Stomach smooth muscle (tissue), 2 donors: ENCODE measurements around the gene HLA-F.

Experiments
- H3K27ac ChIP-seq: one replicate; pipeline ENCODE4 v1.7.0; 2013; ENCODE audit warnings: mild to moderate bottlenecking, low read length, inconsistent platforms
- H3K27me3 ChIP-seq, 2 donors: one replicate each; pipeline ENCODE4 v1.7.0; 2013; ENCODE audit warnings: low read length in 2 of 2; ENCODE audit not compliant: insufficient read depth in 2 of 2, control insufficient read depth in 1 of 2
- H3K36me3 ChIP-seq, 2 donors: one replicate each; pipeline ENCODE4 v1.7.0; 2013; ENCODE audit warnings: low read length in 2 of 2; ENCODE audit not compliant: control insufficient read depth in 2 of 2, insufficient read depth in 2 of 2
- H3K4me1 ChIP-seq: one replicate; pipeline ENCODE4 v1.7.0; 2013; ENCODE audit warnings: low read length; ENCODE audit not compliant: control insufficient read depth, insufficient read depth
- H3K4me3 ChIP-seq, 2 donors: one replicate each; pipeline ENCODE4 v1.7.0; 2013; ENCODE audit warnings: low read length in 2 of 2
- H3K9ac ChIP-seq, 2 donors: one replicate each; pipeline ENCODE4 v1.7.0; 2013; ENCODE audit warnings: low read length in 2 of 2, mild to moderate bottlenecking in 1 of 2
- H3K9me3 ChIP-seq, 2 donors: one replicate each; pipeline ENCODE4 v1.7.0; 2013; ENCODE audit warnings: low read length in 2 of 2; ENCODE audit not compliant: control insufficient read depth in 2 of 2
- donor health status: healthy.
- donor health status: Pancreatic carcinoma.

Gene HLA-F

GRCh38 chr6:29696147-29697125 is 26.8 kb upstream of the HLA-F start:
- H3K4me3 ChIP-seq, result no peak overlapping the region
- no peaks in the 10 kb centered on the region for H3K36me3 ChIP-seq
- no peaks in the 10 kb centered on the region for H3K4me1 ChIP-seq
- H3K9ac ChIP-seq, result no peak overlapping the region
- H3K27me3 ChIP-seq, result peaks cover 0 to 15% of the 10 kb centered on the region in 2 donors
- no peak overlapping the region for H3K27ac ChIP-seq
- peaks cover 0 to 6% of the 10 kb centered on the region in 2 donors for H3K9me3 ChIP-seq

GRCh38 chr6:29702519-29703103 is 20.6 kb upstream of the HLA-F start:
- Histone ChIP-seq H3K4me1 (no peaks in the 10 kb centered on the region), H3K27me3 (peaks cover 4 to 14% of the 10 kb centered on the region in 2 donors), H3K27ac (no peak overlapping the region), H3K9me3 (no peaks in the 10 kb centered on the region), H3K4me3 (no peak overlapping the region), H3K9ac (no peak overlapping the region), H3K36me3 (no peaks in the 10 kb centered on the region)

- Histone ChIP-seq H3K27me3 (peaks cover 7 to 21% of the 10 kb centered on the region in 2 donors), H3K4me3 (no peak overlapping the region), H3K27ac (no peak overlapping the region), H3K36me3 (no peaks in the 10 kb centered on the region), H3K9ac (peak overlapping the region in 1 of 2 donors; percentile 21), H3K4me1 (no peaks in the 10 kb centered on the region), H3K9me3 (no peaks in the 10 kb centered on the region)
Observed at GRCh38 chr6:29705389-29706231, 17.6 kb upstream of the HLA-F start.

- H3K4me3 ChIP-seq, result no peak overlapping the region
Observed at GRCh38 chr6:29708432-29709179, 14.6 kb upstream of the HLA-F start.

GRCh38 chr6:29709188-29709587 is 14.0 kb upstream of the HLA-F start:
- no peaks in the 10 kb centered on the region for H3K36me3 ChIP-seq
- H3K4me3 ChIP-seq, result no peak overlapping the region
- H3K9me3 ChIP-seq, result no peaks in the 10 kb centered on the region
- no peak overlapping the region for H3K27ac ChIP-seq
- H3K9ac ChIP-seq, result no peak overlapping the region
- no peaks in the 10 kb centered on the region for H3K4me1 ChIP-seq
- H3K27me3 ChIP-seq, result peaks cover 9 to 18% of the 10 kb centered on the region in 2 donors

More at GRCh38 chr6:29708432-29709179, 14.6 kb upstream of the HLA-F start:
- Histone ChIP-seq H3K27ac (no peak overlapping the region), H3K36me3 (no peaks in the 10 kb centered on the region), H3K9me3 (no peaks in the 10 kb centered on the region), H3K9ac (no peak overlapping the region), H3K4me1 (no peaks in the 10 kb centered on the region), H3K27me3 (peaks cover 9 to 18% of the 10 kb centered on the region in 2 donors)

GRCh38 chr6:29710281-29710941 is 12.8 kb upstream of the HLA-F start:
- H3K27me3 ChIP-seq, result peaks cover 9 to 20% of the 10 kb centered on the region in 2 donors
- no peaks in the 10 kb centered on the region for H3K4me1 ChIP-seq
- no peaks in the 10 kb centered on the region for H3K36me3 ChIP-seq
- no peaks in the 10 kb centered on the region for H3K9me3 ChIP-seq
- H3K27ac ChIP-seq, result no peak overlapping the region
- no peak overlapping the region for H3K9ac ChIP-seq
- H3K4me3 ChIP-seq, result no peak overlapping the region

GRCh38 chr6:29720863-29721262 is 2.4 kb upstream of the HLA-F start:
- Histone ChIP-seq H3K4me1 (peaks cover 13% of the 10 kb centered on the region), H3K9me3 (no peaks in the 10 kb centered on the region), H3K27ac (no peak overlapping the region), H3K27me3 (peaks cover 0 to 2% of the 10 kb centered on the region in 2 donors), H3K36me3 (peaks cover 0 to 2% of the 10 kb centered on the region in 2 donors), H3K4me3 (no peak overlapping the region), H3K9ac (no peak overlapping the region)

GRCh38 chr6:29723666-29724588 is 693 bp downstream of the HLA-F start:
- Histone ChIP-seq H3K9ac (peak overlapping the region; percentile 81 to 82), H3K4me3 (peak overlapping the region; percentile 89 to 94), H3K9me3 (no peaks in the 10 kb centered on the region), H3K4me1 (peaks cover 15% of the 10 kb centered on the region), H3K27ac (peak overlapping the region; percentile 46), H3K36me3 (peaks cover 0 to 10% of the 10 kb centered on the region in 2 donors), H3K27me3 (no peaks in the 10 kb centered on the region)
